Mucosa of gallbladder (tissue), 1 donor: ENCODE measurements around the gene PARK7. TPM values are rescaled to one million over a fixed set of nuclear protein-coding genes. Genes with fewer than 3 reads are reported as not detected.
A peak's percentile ranks its signal among the peaks of the same experiment; 100 is the strongest.
"Not testable (repeated sequence)": the region's sequence is repeated elsewhere in the genome, so short reads cannot be mapped to it uniquely, and the experiment has no call there.

Source experiments
- DNase-seq: peaks from one replicate; pipeline ENCODE4 v3.0.0-alpha.2; 2020; ENCODE audit warnings: low spot score
- total RNA-seq: library from RNA; stranded (reverse); gene quantifications from one replicate; pipeline ENCODE4 v1.2.1, GENCODE V29; 2021
- donor health status: DM: no; HTN: no; CAD: no.

PARK7 gene
- total RNA-seq, result 261 TPM

- peak; percentile 100 for DNase-seq
Measured at GRCh38 chr1:7961216-7962013, at the start of gene PARK7. PARK7 (plus strand) TSS chr1:7961711; CDS start chr1:7962786, 1,075 bp downstream.

GRCh38 chr1:7912145-7912544 lies 49.4 kb upstream of the PARK7 start:
- DNase-seq, result no peak

- no peak for DNase-seq
Measured at GRCh38 chr1:7912743-7913557, 48.6 kb upstream of the PARK7 start.

GRCh38 chr1:7915826-7916500 lies 45.5 kb upstream of the PARK7 start:
- no peak for DNase-seq

GRCh38 chr1:7916501-7916830 lies 45.0 kb upstream of the PARK7 start:
- no peak for DNase-seq

- DNase-seq, result not testable (repeated sequence)
Measured at GRCh38 chr1:7917971-7918370, 43.5 kb upstream of the PARK7 start.

GRCh38 chr1:7919880-7920279 lies 41.6 kb upstream of the PARK7 start:
- no peak for DNase-seq

- no peak for DNase-seq
Measured at GRCh38 chr1:7921796-7922195, 39.7 kb upstream of the PARK7 start.

- no peak for DNase-seq
Measured at GRCh38 chr1:7922301-7922700, 39.2 kb upstream of the PARK7 start.

- DNase-seq, result not testable (repeated sequence)
Measured at GRCh38 chr1:7927061-7927460, 34.5 kb upstream of the PARK7 start.

- no peak for DNase-seq
Measured at GRCh38 chr1:7928247-7928646, 33.3 kb upstream of the PARK7 start.

GRCh38 chr1:7929637-7930036 lies 31.9 kb upstream of the PARK7 start:
- no peak for DNase-seq

- no peak for DNase-seq
Measured at GRCh38 chr1:7930645-7931445, 30.7 kb upstream of the PARK7 start.

GRCh38 chr1:7931446-7931812 lies 30.1 kb upstream of the PARK7 start:
- no peak for DNase-seq

- no peak for DNase-seq
Measured at GRCh38 chr1:7932524-7933138, 28.9 kb upstream of the PARK7 start.

GRCh38 chr1:7938070-7938469 lies 23.4 kb upstream of the PARK7 start:
- no peak for DNase-seq

GRCh38 chr1:7940034-7940433 lies 21.5 kb upstream of the PARK7 start:
- no peak for DNase-seq

- no peak for DNase-seq
Measured at GRCh38 chr1:7940745-7941436, 20.6 kb upstream of the PARK7 start, which contains the start of gene TNFRSF9. TNFRSF9 (minus strand) TSS chr1:7940839; CDS start chr1:7939994, 845 bp downstream.

- no peak for DNase-seq
Measured at GRCh38 chr1:7941437-7941793, 20.1 kb upstream of the PARK7 start.

GRCh38 chr1:7942214-7942921 lies 19.1 kb upstream of the PARK7 start:
- peak; percentile 54 for DNase-seq
